Esophagus squamous epithelium (tissue), 5 donors: Measurements from ENCODE around the gene ITGB1BP2. TPM values are rescaled to one million over a fixed set of nuclear protein-coding genes. Genes with fewer than 3 reads are reported as not detected.
"Not testable (repeated sequence)": the region's sequence is repeated elsewhere in the genome, so short reads cannot be mapped to it uniquely, and the experiment has no call there.

Experiments
- DNase-seq: peaks from one replicate; lab custom pipeline; 2025; lab: John Stamatoyannopoulos, UW
- H3K27ac ChIP-seq, 4 donors: fragments of 200-600 bp; sonication (generic); one replicate each; pipeline ENCODE4 v1.5.1; 2016 to 2019; ENCODE audit warnings: mild to moderate bottlenecking in 1 of 4
- H3K27me3 ChIP-seq, 4 donors: fragments of 200-600 bp; sonication (generic); 1 replicate in 3 of 4; 2 replicates in 1 of 4; pipeline versions ENCODE4 v1.5.1 to v1.6.0; 2017 to 2021; ENCODE audit warnings: antibody characterized with exemption in 1 of 4
- H3K36me3 ChIP-seq, 3 donors: fragments of 200-600 bp; sonication (generic); one replicate each; pipeline ENCODE4 v1.5.1; 2016 to 2019
- H3K4me1 ChIP-seq, 3 donors: fragments of 200-600 bp; sonication (generic); one replicate each; pipeline ENCODE4 v1.5.1; 2017 to 2019
- H3K4me3 ChIP-seq, 4 donors: fragments of 200-600 bp; sonication (generic); 1 replicate in 3 of 4; 2 replicates in 1 of 4; pipeline ENCODE4 v1.5.1; 2016 to 2019; ENCODE audit warnings: mild to moderate bottlenecking in 2 of 4, moderate library complexity in 1 of 4
- H3K9me3 ChIP-seq, 3 donors: fragments of 200-600 bp; sonication (generic); one replicate each; pipeline ENCODE4 v1.5.1; 2016 to 2019
- POLR2A ChIP-seq, 4 donors: fragments of 450-650 bp; IDR thresholded peaks; one replicate each; pipeline ENCODE4 v1.6.1; 2017; ENCODE audit warnings: antibody characterized with exemption in 4 of 4, mild to moderate bottlenecking in 4 of 4, moderate library complexity in 3 of 4
- WGBS, 2 donors: methylation state at CpG; one replicate each; pipeline ENCODE4 v1.1.5; 2018; 5-methylcytosine and 5-hydroxymethylcytosine counted together
- intact Hi-C: fragments of 100-400 bp; cut with DNase I; formaldehyde crosslinking; loops from one replicate; pipeline ENCODE4 v1.15.0; 2022
- total RNA-seq, 4 donors: library from RNA; depleted of rRNA; stranded (reverse); fragments of >200 nt; gene quantifications; one replicate each; pipeline ENCODE4 v1.1.0, GENCODE V29; 2016
- donor health status: DM: yes; HTN: yes; CAD: no.

Gene ITGB1BP2
- total RNA-seq, 4 donors from 2014 or later, result 1.9 to 3.9 (median 2.2) TPM

DNA sequence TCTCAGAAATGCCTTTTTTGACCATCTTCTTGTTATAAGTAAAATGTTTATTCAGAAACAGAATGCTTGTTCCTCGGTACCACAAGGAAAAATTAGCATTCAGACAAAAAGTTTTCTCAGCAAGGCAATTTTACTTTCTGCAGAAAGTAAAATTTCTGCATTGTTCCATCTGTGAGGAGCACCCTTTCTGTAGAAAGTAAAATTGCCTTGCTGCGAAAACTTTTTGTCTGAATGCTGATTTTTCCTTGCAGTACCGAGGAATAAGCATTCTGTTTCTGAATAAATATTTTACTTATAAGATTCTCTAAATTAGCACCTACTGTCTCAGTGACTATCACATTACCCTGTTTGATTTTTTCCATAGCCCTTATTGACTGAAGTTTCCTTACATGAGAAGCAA is 24.8 kb downstream of the ITGB1BP2 start:
- H3K4me3 ChIP-seq, result no peak overlapping the region
- H3K4me1 ChIP-seq, result no peaks in the 10 kb centered on the region
- no peaks in the 10 kb centered on the region for H3K27me3 ChIP-seq
- H3K36me3 ChIP-seq, result no peaks in the 10 kb centered on the region
- WGBS, 2 donors, result 83 to 88% methylated on average over 3 of the region's 3 CpGs
- DNase-seq, result no peak
- intact Hi-C loops, result no loop called here
- H3K9me3 ChIP-seq, result peaks cover 0 to 26% (median 10%) of the 10 kb centered on the region in 3 donors
- TF ChIP-seq POLR2A (IDR thresholded peaks at IDR 0.05), result no peak
- no peak overlapping the region for H3K27ac ChIP-seq

DNA sequence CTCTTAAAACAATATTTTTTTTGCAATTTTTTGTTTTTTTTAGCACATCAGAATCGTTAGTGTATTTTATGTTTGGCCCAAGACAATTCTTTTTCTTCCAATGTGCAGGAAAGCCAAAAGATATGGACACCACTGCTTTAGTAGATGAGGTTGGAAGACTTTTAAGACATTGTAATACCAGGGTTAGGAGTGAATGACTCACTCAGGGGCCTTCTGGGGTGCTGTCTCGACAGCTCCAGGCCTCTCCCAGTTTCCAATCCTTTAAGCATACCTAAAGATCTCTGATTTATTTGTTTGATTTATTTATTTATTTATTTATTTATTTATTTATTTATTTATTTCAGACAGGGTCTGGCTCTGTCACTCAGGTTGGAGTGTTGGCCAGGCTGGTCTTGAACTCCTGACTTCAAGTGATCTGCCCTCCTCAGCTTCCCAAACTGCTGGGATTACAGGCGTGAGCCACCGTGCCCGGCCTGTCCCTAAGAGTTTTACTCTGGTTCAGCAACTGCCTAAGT is 47.7 kb downstream of the ITGB1BP2 start:
- DNase-seq, H3K27ac ChIP-seq, H3K27me3 ChIP-seq, H3K36me3 ChIP-seq, H3K4me3 ChIP-seq, H3K9me3 ChIP-seq, H3K4me1 ChIP-seq, intact Hi-C loops: not testable (repeated sequence)
- 13 to 37% methylated on average over 2 of the region's 5 CpGs for WGBS, 2 donors

DNA sequence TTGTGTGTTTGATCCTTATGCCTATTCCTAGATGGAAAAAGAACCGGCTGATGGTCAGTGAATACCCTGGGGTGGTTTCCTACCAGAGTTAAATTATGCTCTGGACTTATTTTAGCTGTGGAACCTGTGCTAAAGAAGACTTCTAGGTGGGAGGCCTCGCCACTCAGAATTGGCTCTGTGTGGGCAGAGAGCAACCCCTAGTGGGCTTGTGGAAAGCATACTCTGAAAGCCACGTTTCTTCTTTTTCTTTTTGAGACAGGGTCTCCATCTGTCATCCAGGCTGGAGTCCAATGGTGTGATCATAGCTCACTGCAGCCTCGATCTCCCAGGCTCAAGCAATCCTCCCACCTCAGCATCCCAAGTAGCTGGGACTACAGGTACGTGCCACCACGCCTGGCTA is 48.3 kb downstream of the ITGB1BP2 start:
- H3K27me3 ChIP-seq, intact Hi-C loops, H3K4me3 ChIP-seq, H3K4me1 ChIP-seq, H3K27ac ChIP-seq, DNase-seq, H3K9me3 ChIP-seq, H3K36me3 ChIP-seq: not testable (repeated sequence)
- WGBS, 2 donors, result no CpG with 5 or more reads among the region's 6 CpGs

DNA sequence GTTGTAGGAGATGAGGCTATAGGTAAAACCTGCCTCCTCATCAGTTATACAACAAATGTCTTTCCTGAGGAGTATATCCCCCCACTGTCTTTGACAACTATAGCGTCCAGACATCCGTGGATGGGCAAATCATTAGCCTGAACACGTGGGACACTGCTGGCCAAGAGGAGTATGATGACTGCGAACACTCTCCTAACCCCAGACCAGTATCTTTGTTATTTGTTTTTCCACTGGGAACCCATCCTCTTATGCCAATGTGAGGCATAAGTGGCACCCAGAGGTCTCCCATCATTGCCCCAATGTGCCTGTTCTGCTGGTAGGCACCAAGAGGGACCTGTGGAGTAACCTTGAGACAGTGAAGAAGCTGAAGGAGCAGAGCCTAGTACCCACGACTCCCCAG is 50.9 kb downstream of the ITGB1BP2 start:
- intact Hi-C loops, H3K27ac ChIP-seq, H3K4me1 ChIP-seq, H3K9me3 ChIP-seq, H3K36me3 ChIP-seq, H3K4me3 ChIP-seq, H3K27me3 ChIP-seq, DNase-seq: not testable (repeated sequence)
- WGBS, 2 donors, result 86% methylated on average over 2 of the region's 5 CpGs; no CpG with 5 or more reads in 1 of the 2 donors

Other genes starting within 250 kb of the ITGB1BP2 start
- 10 to 100 TPM; 39.6 to 54.1 (median 43.7) TPM for gene SNX12, start 233.4 kb upstream of the ITGB1BP2 start, total RNA-seq
- 10 to 100 TPM in 2 of 4 donors, 1 to 10 TPM in 2; 4.8 to 17.7 (median 13.2) TPM for gene FOXO4, start 205.9 kb upstream of the ITGB1BP2 start, total RNA-seq
- not detected for gene CXorf65, start 195.0 kb upstream of the ITGB1BP2 start, total RNA-seq
- 10 to 100 TPM in 2 of 4 donors, 1 to 10 TPM in 2; 4.3 to 15.5 (median 8.8) TPM for gene IL2RG, start 190.2 kb upstream of the ITGB1BP2 start, total RNA-seq
- 10 to 100 TPM; 19.9 to 34.0 (median 24.3) TPM for gene MED12, start 183.2 kb upstream of the ITGB1BP2 start, total RNA-seq
- gene NLGN3, start 156.9 kb upstream of the ITGB1BP2 start, total RNA-seq, result under 1 TPM in 3 of 4 donors, not detected in 1; 0.21 to 0.38 (median 0.23) TPM
- under 1 TPM in 2 of 4 donors, not detected in 2; 0.19 to 0.32 TPM for gene GJB1, start 78.5 kb upstream of the ITGB1BP2 start, total RNA-seq
- gene ZMYM3, start 47.6 kb upstream of the ITGB1BP2 start, total RNA-seq, result 10 to 100 TPM in 1 of 4 donors, 1 to 10 TPM in 3; 5.7 to 10.9 (median 8.3) TPM
- gene NONO, start 18.1 kb upstream of the ITGB1BP2 start, total RNA-seq, result 100 to 1,000 TPM; 126 to 227 (median 187) TPM
- 10 to 100 TPM; 18.6 to 54.2 (median 22.6) TPM for gene TAF1, start 64.6 kb downstream of the ITGB1BP2 start, total RNA-seq
- gene OGT, start 231.4 kb downstream of the ITGB1BP2 start, total RNA-seq, result 100 to 1,000 TPM in 1 of 4 donors, 10 to 100 TPM in 3; 56.3 to 157 (median 67.0) TPM